NCI-H524 (cell line): ENCODE results near the gene NUDT8.
"Not testable (repeated sequence)": the region's sequence is repeated elsewhere in the genome, so short reads cannot be mapped to it uniquely, and the experiment has no call there.

ENCODE experiments used
- DNase-seq, 2 experiments: peaks; one replicate each; lab custom pipeline; 2025; lab: John Stamatoyannopoulos, UW

NUDT8 gene

DNA sequence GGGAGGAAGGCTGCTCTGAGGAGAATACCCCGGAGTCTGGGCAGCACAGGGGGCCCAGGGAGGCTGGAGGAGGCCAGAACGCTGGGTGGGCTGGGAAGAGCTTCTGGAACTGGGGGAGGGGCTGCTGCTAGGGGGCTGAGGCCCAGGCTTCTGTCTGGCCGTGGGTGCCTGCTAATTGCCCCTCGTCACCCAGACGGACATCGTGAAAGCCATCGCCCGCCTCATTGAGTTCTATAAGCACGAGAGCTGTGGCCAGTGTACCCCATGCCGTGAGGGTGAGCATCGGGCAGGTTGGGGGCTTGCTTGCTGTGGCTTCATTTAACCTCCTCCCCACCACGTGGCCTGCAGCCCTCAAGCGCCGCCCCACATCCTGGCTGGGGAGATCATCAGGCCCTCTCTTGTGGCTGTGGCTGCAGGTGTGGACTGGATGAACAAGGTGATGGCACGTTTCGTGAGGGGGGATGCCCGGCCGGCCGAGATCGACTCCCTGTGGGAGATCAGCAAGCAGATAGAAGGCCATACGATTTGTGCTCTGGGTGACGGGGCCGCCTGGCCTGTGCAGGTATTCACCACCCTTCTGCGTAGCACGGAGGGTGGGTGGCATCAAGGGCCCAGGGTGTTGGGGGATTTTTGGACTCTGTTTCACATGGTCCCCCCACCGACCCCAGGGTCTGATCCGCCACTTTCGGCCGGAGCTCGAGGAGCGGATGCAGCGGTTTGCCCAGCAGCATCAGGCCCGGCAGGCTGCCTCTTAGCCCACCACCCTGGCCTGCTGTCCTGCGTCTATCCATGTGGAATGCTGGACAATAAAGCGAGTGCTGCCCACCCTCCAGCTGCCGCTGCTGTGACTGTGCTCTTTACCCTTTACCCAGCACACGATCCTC is 17.8 kb downstream of the NUDT8 start:
- DNase-seq = no peak

DNA sequence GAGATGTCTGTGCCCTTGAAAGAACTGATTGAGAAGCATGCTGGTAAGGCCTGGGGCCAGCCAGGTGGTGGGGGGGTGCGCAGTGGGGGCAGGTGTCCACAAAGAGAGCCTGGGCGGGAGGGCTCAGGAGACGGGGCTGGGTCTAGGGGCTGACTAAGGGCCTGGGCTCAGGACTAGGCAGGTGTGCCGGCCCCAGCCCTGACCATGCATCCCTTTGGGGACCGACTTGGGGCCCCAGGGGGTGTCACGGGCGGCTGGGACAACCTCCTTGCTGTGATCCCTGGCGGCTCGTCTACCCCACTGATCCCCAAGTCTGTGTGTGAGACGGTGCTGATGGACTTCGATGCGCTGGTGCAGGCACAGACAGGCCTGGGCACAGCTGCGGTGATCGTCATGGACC is 18.6 kb downstream of the NUDT8 start:
- DNase-seq = no peak

DNA sequence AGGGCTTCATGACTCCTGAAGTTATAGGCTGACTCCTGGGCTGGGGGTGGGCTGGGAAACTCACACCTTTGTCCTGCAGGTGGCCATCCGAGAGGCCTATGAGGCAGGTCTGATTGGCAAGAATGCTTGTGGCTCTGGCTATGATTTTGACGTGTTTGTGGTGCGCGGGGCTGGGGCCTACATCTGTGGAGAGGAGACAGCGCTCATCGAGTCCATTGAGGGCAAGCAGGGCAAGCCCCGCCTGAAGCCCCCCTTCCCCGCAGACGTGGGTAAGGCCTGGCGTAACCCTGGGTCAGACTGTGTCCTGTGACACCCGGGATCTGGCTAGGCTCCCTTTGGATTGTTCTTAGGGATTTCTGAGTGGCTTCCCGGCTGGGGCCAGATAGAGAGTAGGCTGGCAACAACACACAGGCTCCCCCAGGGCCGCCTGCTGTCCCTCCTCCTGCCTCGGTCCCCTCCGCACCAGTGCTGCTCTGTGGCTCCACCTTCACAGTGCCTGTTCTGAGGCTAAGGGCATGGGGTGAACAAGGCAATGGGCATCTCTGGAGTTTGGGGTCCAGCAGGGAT is 19.4 kb downstream of the NUDT8 start:
- no peak for DNase-seq

DNA sequence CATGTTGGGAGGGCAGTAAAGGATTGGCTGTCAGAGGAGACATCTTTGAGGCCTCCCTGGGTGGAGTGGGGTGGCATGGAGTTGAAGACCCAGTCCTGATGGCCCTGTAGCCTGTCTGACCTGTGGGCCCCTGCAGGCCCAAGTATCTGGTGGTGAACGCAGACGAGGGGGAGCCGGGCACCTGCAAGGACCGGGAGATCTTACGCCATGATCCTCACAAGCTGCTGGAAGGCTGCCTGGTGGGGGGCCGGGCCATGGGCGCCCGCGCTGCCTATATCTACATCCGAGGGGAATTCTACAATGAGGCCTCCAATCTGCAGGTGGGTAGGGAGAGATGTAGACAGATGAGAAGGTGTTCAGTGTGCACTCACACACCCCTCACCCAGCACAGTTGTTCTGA is 20.4 kb downstream of the NUDT8 start:
- no peak for DNase-seq

DNA sequence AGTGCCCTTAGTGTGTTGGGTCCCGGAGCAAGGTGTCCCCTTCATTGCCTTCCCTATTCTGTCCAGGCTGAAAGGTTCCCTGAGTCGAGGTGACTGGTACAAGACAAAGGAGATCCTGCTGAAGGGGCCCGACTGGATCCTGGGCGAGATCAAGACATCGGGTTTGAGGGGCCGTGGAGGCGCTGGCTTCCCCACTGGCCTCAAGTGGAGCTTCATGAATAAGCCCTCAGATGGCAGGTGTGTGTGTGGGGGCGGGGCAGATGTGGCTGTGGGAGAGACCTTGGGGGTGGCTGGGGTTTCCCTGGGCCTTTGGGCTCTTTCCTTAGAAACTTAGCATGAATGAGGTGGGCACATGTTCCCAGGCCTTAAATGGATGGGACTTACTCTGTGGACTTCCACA is 21.3 kb downstream of the NUDT8 start:
- DNase-seq = no peak

DNA sequence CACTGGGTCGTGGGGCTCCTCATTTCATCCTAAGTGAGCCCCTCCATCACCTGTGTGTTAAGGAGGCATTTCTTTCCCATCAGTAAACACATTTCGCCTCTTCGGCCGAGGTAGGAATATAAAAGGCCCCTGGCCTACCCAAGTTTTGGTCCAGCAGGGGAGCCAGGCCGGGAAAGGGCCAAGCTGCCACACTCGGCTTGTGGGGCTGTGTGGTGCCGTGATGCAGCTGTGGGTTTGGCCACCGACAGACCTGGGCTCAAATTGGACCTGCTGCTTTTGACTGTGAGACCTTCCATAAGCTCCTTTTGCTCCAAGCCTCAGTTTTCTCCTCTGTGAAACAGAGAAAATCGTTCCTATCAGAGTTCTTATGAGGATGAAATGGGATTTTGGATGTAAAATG is 22.2 kb downstream of the NUDT8 start:
- DNase-seq = no peak

DNA sequence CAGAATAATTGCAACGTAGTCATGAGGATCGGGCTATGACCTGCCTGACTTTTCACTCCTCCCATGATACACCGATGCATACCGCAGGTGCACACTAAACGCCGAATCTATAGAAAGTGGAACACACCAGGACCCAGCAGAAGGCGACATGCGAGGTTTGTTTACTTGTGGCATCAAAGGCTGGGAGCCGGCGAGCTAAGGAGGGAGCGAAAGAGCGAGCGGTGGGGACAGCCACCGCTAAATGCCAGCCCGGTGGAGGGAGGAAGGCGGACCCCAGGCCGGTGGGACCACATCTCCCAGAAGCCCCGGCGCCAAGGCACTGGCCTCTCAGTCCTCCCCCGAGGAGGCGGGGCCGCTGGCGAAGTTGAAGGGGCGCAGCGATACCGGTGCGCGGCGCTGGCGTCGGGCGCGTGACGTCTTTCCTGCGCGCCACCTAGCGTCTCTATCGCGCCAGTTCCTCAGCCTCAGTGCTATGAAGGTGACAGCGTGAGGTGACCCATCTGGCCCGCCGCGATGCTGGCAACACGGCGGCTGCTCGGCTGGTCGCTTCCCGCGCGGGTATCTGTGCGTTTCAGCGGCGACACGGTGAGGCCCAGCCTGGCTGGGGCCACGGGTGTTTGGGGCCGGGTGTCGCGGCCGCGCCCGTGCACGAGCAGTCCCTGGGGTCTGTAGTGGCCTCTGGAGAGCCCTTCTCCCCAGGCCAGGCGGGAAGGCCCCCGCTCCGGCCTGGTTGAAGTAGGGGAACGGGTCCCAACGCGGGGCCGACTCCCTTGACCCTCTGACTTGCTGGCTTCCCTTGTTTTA is 23.0 kb downstream of the NUDT8 start, which contains the start of gene NDUFV1:
Gene NDUFV1, plus strand, starts transcription at position 445 of the 804 bp plus-strand sequence. Its CDS starts 69 bp downstream, at position 514.
- peak; percentile 83 to 89 for DNase-seq

DNA sequence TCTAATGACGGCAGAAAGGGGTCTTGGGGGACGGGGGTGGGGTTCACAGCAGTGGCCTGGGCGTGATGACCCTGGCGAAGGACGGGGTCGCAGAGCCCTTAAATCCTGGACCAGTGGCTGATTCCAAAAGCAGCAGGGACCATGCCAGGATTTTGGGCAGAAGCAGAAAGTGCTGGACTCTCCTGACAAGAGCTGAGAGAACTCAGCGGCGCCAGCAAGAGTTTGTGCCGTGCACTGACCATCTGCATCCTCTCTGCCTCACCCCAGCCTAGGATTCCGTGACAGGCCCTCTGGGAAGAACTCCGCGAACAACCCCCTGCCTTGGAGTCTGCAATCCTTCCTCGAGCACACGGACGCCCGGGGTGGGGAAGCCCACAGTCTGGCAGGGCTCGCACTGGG is 23.6 kb downstream of the NUDT8 start:
- peak in 1 of 2 experiments; percentile 28 for DNase-seq

DNA sequence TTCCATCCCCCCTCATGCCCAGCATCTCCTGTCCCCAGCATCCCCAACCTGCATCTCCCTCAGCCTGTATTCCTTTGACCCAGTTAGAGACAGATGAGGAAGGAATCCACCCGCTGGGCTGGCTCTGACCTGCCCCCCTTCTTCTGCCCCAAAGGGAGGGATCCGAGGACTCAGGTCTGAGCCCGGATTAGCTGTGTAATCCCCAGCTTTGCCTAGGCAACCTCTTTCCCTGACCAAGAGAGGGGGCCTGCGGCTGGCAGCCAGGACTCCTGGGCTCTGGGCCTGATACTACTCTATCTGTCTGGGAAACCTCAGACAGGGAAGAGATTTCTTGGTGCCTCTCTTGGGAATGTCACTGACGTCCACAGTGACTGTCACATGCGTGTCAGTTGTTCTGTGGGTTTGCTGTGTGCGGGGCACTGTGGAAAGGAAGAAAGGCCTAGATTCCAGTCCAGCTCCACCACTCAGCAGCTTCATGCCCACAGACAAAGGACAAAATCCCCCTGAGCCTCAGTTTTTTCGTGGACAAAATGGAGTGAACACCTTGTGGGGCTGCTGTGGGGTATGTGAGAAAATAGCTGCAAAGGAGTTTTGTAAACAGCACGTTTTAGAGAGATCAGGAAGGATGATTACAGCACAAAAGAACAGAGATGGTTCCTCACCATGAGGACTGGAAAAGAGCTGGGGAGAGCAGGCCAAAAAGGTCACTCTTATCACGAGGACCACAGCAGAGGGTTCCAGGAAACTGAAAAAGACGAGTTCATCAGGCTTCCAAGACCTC is 24.3 kb downstream of the NUDT8 start:
- peak; percentile 77 to 82 for DNase-seq

DNA sequence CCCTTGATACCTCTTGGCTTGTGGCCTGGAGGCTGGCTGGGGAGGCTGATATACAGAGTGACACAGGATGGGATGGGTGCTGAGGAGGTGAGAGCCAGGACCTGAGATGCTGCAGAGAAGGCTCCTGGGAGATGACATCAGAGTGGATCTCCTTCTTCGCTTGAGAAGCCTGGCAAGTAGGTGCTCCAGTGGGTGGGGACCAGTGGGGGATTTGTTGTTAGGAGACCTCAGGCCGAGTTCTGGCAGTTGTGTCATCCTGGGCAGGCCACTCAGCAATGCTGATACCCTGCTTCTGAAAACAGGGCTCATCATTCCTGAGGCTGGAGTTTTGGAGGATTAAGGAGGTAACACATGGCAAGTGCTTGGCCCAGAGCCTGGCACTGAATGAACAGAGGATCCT is 24.9 kb downstream of the NUDT8 start:
- peak; percentile 77 to 82 for DNase-seq

DNA sequence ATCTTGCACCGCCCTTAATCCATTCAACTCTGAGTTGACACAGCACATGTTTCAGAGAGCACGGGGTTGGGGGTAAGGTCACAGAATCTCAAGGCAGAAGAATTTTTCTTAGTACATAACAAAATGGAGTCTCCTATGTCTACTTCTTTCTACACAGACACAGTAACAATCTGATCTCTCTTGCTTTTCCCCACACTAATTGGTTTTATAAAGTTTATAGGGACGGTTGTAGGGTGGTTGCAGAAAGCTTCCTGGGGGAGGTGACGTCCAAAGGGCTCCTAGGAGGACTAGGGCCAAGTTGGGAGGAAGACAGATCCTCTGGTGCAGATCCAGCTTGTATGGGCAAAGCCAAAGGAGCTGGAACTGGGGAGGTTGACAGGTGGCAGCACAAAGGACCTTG is 25.6 kb downstream of the NUDT8 start:
- not testable (repeated sequence) for DNase-seq

DNA sequence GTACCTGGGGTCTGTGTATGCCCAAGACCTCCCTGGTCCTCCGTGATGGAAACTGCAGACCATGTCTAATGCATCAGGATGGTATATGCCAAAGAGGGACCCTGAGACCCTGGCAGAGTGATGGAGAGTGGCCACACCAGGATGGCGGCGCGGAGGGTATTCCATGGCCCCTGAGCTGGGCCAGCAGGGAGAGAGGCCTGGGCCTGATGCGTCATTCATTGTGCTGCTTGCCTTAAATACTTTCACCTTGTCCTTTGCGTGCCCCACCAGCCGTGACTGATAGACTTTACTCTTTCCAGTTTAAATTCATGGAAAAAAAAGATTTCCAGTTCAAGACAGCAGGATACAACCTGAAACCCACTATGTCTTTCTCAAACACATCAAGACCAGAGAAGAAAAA is 28.6 kb downstream of the NUDT8 start:
- DNase-seq = no peak

DNA sequence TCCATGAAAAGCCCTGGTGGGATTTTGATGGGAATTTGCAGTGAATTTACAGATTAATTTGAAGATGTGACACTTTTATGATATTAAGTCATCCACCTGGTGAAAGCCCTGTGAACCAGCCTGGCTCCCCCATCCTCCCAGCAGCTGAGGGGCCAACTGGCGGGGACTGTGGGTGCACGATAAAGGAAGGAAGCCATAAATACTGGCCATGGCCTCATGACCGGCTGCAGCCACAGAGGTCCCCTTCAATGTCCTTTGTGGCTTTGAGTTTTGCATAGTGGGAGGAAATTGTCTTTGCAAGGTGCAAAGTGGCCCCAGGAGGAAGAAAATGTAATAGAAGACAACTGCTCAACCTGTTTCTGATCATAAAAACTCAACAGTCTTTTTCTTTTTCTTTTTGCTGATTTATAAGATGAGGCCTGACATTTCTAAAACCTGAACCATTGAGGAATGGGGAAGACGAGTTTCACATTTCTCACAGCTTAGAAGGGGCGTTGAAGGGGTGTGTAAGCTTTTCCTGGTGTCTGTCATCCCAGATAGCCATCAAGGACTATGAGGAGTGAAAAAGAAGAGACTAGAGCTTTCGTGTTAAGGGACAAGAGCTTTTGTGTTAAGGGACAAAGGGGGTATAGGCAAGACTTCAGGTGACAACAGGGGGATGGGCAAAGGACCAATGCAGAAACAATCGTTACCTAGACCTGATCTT is 29.3 kb downstream of the NUDT8 start:
- DNase-seq = no peak

DNA sequence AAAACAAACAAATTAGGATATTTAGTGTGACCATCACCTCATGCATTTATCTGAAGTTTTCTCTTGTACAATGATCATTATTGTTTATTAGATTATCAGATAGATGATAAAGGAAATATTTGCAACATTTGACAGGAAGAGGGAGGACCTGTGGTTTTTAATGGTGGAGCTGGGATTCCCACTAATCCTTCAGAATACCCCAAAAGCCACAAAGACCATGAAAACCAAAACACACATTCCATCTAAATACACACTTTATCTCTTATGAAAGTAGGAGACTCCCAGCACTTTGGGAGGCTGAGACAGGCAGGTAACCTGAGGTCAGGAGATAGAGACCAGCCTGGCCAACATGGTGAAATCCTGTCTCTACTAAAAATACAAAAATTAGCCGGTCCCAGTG is 30.6 kb downstream of the NUDT8 start:
- DNase-seq = no peak

DNA sequence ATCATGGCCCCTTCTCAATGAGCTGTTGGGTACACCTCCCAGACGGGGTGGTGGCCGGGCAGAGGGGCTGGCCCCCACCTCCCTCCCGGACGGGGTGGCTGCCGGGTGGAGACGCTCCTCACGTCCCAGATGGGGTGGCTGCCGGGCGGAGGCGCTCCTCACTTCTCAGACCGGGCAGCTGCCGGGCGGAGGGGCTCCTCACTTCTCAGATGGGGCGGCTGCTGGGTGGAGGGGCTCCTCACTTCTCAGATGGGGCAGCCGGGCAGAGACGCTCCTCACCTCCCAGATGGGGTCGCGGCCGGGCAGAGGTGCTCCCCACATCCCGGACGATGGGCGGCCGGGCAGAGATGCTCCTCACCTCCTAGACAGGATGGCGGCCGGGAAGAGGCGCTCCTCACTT is 31.8 kb downstream of the NUDT8 start:
- DNase-seq = not testable (repeated sequence)

DNA sequence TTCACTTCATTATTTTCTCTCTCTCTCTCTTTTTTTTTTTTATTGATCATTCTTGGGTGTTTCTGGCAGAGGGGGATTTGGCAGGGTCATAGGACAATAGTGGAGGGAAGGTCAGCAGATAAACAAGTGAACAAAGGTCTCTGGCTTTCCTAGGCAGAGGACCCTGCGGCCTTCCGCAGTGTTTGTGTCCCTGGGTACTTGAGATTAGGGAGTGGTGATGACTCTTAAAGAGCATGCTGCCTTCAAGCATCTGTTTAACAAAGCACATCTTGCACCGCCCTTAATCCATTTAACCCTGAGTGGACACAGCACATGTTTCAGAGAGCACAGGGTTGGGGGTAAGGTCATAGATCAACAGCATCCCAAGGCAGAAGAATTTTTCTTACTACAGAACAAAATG is 32.3 kb downstream of the NUDT8 start:
- not testable (repeated sequence) for DNase-seq

DNA sequence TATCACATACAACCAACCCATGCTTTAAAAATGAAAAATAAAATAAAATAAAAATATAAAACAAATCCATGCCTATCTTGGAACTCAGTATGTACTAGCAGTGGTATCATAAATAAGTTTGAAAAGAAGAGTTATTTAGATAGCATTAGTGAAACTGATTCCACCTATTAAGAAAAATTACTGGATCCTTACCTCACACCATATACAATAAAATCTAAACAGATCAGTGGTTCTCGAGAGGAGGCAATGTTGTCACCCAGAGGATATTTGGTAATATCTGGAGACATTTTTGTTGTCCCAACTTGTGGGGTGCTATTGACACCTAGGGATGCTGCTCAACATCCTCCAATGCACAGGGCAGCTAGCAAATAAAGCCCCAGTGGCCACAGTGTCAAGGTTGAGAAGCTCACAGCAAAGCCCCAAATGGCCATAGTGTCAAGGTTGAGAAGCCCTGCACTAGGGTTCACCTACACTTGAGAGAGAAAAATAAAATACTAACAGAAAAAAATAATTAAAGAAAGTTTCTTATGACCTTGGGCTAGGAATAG is 32.9 kb downstream of the NUDT8 start:
- no peak for DNase-seq

DNA sequence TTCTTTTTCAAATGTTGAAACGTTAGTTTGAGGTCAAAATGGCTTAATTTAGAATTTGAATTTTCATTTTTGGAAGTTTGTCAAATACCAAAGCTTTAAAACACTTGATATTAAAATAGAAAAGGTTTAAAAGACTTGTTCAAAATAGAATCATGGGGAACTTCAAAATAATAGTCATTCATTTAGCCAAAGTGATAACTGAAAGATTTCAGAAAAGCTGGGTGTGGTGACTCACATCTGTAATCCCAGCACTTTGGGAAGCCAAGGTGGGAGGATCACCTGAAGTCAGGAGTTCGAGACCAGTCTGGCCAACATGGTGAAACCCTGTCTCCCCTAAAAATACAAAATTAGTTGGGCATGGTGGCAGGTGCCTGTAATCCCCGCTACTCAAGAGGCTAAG is 35.3 kb downstream of the NUDT8 start:
- no peak for DNase-seq

DNA sequence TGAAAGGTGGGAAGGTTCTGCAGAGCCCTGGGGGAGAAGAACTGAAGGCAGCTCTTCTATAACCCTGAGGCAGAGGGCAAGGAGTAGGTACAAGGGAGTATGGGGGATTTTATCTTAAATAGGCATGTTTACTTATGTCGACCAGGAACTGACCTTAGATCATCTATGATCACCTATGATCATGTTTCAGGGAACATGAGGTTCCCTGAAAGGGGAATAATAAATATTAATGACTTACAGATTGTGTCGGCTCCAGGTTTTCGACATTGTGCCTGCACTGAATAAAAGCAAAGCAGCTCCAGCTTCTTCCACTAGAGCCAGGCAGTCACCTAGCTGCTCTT is 36.2 kb downstream of the NUDT8 start:
- no peak for DNase-seq

DNA sequence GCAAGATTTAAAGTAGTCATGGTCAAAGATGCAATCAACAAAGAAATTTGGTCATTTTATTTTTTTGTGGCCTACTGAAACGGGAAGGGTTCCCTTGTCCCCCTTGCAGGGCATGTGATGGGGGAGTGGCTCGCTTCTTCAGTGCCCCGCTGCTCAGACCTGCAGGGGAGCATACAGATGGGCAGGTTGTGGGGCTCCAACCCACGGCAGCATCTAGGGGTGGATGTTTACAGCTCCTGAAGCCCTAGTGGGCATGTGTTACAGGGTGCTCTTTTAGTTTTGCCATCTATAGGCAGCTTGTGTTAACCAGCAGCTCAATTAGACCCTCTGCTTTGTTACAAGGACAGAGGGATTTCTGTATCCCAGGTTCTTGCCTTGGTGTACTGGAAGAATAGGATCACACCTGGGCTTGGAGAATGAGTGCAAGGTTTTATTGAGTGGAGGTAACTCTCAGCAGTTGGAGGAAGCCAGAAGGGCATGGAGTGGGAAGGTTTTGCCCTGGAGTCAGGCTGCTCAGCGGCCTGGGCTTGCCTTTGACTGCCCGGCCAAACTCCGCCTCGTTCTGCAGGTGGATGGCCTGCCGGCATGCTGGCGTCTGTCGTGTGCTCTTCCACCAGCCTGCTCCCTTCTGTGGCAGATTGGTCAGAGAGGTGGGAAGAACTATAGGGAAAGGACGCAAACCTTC is 36.7 kb downstream of the NUDT8 start:
- no peak for DNase-seq
